Suprapubic skin (tissue), 4 donors: ENCODE results near the gene SYNJ2. TPM values are rescaled to one million over a fixed set of nuclear protein-coding genes. Genes with fewer than 3 reads are reported as not detected.

Source experiments
- DNase-seq, 2 donors: peaks; one replicate each; pipeline ENCODE4 v3.0.0-alpha.2; 2019; ENCODE audit warnings: low spot score in 2 of 2
- H3K27ac ChIP-seq: fragments of 200-600 bp; sonication (generic); one replicate; pipeline ENCODE4 v1.5.1; 2019
- H3K27me3 ChIP-seq: fragments of 200-600 bp; sonication (generic); one replicate; pipeline ENCODE4 v1.5.1; 2019
- H3K36me3 ChIP-seq: fragments of 200-600 bp; sonication (generic); one replicate; pipeline ENCODE4 v1.5.1; 2019
- H3K4me1 ChIP-seq: fragments of 200-600 bp; sonication (generic); one replicate; pipeline ENCODE4 v1.5.1; 2019
- H3K4me3 ChIP-seq: fragments of 200-600 bp; sonication (generic); one replicate; pipeline ENCODE4 v1.5.1; 2019; ENCODE audit warnings: mild to moderate bottlenecking
- H3K9me3 ChIP-seq: fragments of 200-600 bp; sonication (generic); one replicate; pipeline ENCODE4 v1.5.1; 2019
- EP300 ChIP-seq: sonication (generic); formaldehyde crosslinking; IDR thresholded peaks from one replicate; pipeline ENCODE4 v1.6.1; 2017; ENCODE audit warnings: antibody characterized with exemption
- POLR2A ChIP-seq, 2 donors: fragments of 450-650 bp; IDR thresholded peaks; one replicate each; pipeline ENCODE4 v1.6.1; 2017; ENCODE audit warnings: antibody characterized with exemption in 2 of 2, mild to moderate bottlenecking in 2 of 2, moderate library complexity in 2 of 2
- POLR2AphosphoS5 ChIP-seq, 3 donors: sonication (generic); formaldehyde crosslinking; IDR thresholded peaks; one replicate each; pipeline ENCODE4 v1.6.1; 2017; ENCODE audit warnings: antibody characterized with exemption in 3 of 3
- WGBS: methylation state at CpG from one replicate; pipeline ENCODE4 v1.1.5; 2018; 5-methylcytosine and 5-hydroxymethylcytosine counted together
- total RNA-seq, 4 donors: library from RNA; depleted of rRNA; stranded (reverse); fragments of >200 nt; gene quantifications; one replicate each; pipeline ENCODE4 v1.1.0, GENCODE V29; 2016
- TF ChIP-seq, protein P1 (sequence below), 2 donors: fragments of 200-600 bp in 1 of 2; fragments of 450-650 bp in 1 of 2; sonication (generic) in 1 of 2; IDR thresholded peaks; one replicate each; pipeline ENCODE4 v1.5.1; 2016 to 2019; ENCODE audit warnings: antibody characterized with exemption in 2 of 2, mild to moderate bottlenecking in 1 of 2, moderate library complexity in 1 of 2

Gene SYNJ2
- total RNA-seq, 4 donors from 2014 or later = 4.3 to 10.7 (median 6.8) TPM

- H3K36me3 ChIP-seq = no peaks in the 10 kb centered on the region
- peak in 1 of 2 donors; percentile 73 for DNase-seq
- H3K4me1 ChIP-seq = peaks cover 38% of the 10 kb centered on the region
- H3K4me3 ChIP-seq = no peak overlapping the region
- H3K27me3 ChIP-seq = no peaks in the 10 kb centered on the region
- H3K9me3 ChIP-seq = no peaks in the 10 kb centered on the region
- WGBS = 54% methylated on average over 6 of the region's 6 CpGs
- H3K27ac ChIP-seq = peak overlapping the region; percentile 88
- TF ChIP-seq EP300 = no peak
- TF ChIP-seq, protein P1, sequence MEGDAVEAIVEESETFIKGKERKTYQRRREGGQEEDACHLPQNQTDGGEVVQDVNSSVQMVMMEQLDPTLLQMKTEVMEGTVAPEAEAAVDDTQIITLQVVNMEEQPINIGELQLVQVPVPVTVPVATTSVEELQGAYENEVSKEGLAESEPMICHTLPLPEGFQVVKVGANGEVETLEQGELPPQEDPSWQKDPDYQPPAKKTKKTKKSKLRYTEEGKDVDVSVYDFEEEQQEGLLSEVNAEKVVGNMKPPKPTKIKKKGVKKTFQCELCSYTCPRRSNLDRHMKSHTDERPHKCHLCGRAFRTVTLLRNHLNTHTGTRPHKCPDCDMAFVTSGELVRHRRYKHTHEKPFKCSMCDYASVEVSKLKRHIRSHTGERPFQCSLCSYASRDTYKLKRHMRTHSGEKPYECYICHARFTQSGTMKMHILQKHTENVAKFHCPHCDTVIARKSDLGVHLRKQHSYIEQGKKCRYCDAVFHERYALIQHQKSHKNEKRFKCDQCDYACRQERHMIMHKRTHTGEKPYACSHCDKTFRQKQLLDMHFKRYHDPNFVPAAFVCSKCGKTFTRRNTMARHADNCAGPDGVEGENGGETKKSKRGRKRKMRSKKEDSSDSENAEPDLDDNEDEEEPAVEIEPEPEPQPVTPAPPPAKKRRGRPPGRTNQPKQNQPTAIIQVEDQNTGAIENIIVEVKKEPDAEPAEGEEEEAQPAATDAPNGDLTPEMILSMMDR (IDR thresholded peaks at IDR 0.05) = no peak
- no peak for TF ChIP-seq POLR2A (IDR thresholded peaks at IDR 0.05)
- no peak for TF ChIP-seq POLR2AphosphoS5 (IDR thresholded peaks at IDR 0.05)
Observed at GRCh38 chr6:158002249-158002950, 20.7 kb downstream of the SYNJ2 start.

DNA sequence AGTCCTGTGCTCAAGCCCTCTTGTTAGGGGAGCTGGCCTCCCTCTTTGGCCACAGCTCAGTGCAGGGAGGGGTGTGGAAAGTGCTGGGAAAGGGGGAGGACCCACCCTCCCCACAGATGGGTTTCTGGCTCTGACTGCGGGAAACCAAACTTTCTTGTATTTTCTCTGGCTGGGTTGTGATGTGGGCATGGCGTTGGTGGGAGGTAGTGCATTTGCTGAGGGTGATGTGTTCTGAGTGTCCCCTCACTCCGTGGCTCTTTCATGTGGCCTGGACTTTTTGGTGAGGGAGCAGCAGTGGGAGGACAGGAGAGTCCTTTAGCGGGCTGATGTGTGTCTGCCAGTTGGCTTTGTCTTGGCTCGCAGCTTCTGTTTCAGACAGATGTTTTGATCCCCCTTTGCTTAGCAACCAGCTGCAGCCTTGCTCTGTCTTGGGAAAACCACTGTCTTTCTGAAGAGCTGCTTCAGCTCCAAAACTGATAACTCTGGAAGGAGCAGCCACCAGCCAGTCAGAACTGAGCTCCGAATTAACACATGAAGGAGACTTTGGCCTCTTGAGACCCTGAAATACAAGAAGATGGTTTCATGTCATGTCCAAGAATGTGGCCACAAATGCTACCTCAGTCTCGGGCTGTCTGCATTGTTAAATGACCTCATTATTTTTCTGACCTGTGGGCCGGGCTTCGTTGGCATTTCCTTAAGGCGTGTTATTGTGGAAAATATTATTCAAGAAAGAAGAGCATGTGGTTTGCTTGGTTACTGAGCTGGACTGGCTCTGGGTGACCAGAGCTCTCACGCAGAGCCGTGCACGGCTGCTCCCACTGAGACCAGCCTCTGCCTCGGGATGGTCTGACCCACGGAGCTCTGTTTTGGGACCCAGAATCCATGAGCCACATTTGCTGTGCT lies 21.5 kb downstream of the SYNJ2 start:
- no peak overlapping the region for H3K4me3 ChIP-seq
- peaks cover 38% of the 10 kb centered on the region for H3K4me1 ChIP-seq
- TF ChIP-seq, protein P1 (IDR thresholded peaks at IDR 0.05) = no peak
- TF ChIP-seq POLR2AphosphoS5 (IDR thresholded peaks at IDR 0.05) (peak in 1 of 3 donors; percentile 49), EP300 (no peak), POLR2A (IDR thresholded peaks at IDR 0.05) (no peak)
- WGBS = 19% methylated on average over 12 of the region's 15 CpGs
- DNase-seq = peak in 1 of 2 donors; percentile 82
- no peaks in the 10 kb centered on the region for H3K27me3 ChIP-seq
- no peaks in the 10 kb centered on the region for H3K36me3 ChIP-seq
- no peaks in the 10 kb centered on the region for H3K9me3 ChIP-seq
- peak overlapping the region; percentile 88 for H3K27ac ChIP-seq

GRCh38 chr6:158003910-158004700 lies 22.4 kb downstream of the SYNJ2 start:
- no peaks in the 10 kb centered on the region for H3K27me3 ChIP-seq
- no peak for DNase-seq
- H3K4me1 ChIP-seq = peaks cover 45% of the 10 kb centered on the region
- no peaks in the 10 kb centered on the region for H3K9me3 ChIP-seq
- 64% methylated on average over 8 of the region's 10 CpGs for WGBS
- TF ChIP-seq POLR2AphosphoS5 (IDR thresholded peaks at IDR 0.05) (no peak), EP300 (no peak), POLR2A (IDR thresholded peaks at IDR 0.05) (no peak)
- TF ChIP-seq, protein P1 (IDR thresholded peaks at IDR 0.05) = no peak
- H3K36me3 ChIP-seq = no peaks in the 10 kb centered on the region
- peak overlapping the region; percentile 88 for H3K27ac ChIP-seq
- no peak overlapping the region for H3K4me3 ChIP-seq

DNA sequence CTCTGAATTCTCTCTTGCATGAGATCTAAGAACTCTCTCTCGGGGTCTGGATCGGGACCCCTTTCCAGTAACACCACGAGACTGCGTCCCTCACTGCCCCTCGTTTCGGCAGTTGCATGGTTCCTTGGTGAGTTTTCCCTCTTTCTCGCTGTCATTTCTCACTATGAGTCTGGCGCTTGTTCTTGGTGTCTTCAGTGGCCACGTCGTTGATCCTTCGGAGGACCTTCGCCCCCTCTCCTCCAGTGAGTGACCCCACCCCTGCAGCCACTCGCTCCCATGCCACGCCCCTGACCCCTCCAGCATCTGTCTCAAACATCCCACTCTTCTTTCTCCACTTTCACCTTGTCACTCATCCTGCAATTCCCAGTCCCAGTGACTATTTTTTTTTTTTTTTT lies 23.0 kb downstream of the SYNJ2 start:
- Histone ChIP-seq H3K4me3 (no peak overlapping the region), H3K36me3 (no peaks in the 10 kb centered on the region), H3K27ac (peak overlapping the region; percentile 88), H3K4me1 (peaks cover 51% of the 10 kb centered on the region), H3K27me3 (no peaks in the 10 kb centered on the region), H3K9me3 (no peaks in the 10 kb centered on the region)
- TF ChIP-seq POLR2AphosphoS5 (IDR thresholded peaks at IDR 0.05) (no peak), POLR2A (IDR thresholded peaks at IDR 0.05) (no peak), EP300 (no peak)
- TF ChIP-seq, protein P1 (IDR thresholded peaks at IDR 0.05) = no peak
- WGBS = 95% methylated on average over 14 of the region's 14 CpGs
- no peak for DNase-seq
